Measurements from ENCODE around the gene KLHL30. TPM values are rescaled to one million over a fixed set of nuclear protein-coding genes. Genes with fewer than 3 reads are reported as not detected.

The KLHL30 gene
- total RNA-seq, 2 donors from 2014 or later, result 15.8 to 16.6 TPM

DNA sequence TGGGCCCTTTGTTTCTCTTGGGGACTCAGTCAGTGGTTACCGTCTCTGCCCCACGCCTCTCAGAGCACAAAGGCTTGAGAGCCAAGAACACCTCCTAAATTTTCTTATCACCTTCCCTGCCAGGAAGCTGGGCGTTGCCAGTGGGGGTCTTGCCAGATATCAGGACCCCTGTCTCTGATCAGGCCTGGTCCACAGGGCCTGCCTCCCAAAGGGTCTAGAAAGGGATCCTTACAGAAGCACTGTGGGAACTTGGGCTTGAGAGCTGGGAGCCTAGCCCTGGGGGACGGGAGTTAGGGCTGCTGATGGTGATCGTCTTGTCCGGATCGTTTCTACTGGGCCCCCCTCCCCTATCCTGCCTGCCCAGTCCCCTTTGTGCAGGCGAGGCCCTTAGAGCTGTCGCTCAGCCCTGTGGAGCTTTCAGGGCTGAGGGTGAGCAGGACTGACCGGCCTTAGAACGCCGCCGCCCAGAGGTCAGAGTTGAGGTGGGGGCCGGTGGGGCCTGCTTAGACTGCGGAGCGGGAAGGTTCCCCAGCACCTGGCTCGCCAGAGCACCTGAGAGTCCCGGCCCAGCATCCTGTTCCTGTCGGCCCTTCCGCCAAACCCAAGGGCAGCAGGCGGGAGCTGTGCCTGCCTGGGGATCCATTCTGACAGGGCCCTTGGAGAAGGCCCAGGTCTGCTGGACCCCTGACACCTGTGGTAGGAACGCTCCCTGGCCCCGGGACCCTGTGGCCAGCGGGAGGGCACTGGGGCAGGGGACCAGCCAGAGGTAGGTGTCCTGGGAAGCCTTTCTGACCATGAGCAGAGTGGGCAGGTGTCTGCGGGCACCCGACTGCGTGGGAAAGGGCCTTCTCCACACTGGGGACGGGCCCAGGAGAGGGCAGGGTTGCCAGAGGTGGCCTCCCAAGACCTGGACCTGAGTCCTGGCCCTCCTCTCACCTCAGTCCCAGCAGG lies 37.4 kb upstream of the KLHL30 start:
- DNase-seq (no peak), ATAC-seq (no peak)
- intact Hi-C loops (cut with DNase I), result no loop called here

GRCh38 chr2:238101891-238102841 lies 36.3 kb upstream of the KLHL30 start:
- ATAC-seq, result no peak
- no peak for DNase-seq
- intact Hi-C loops (cut with DNase I), result no loop called here

DNA sequence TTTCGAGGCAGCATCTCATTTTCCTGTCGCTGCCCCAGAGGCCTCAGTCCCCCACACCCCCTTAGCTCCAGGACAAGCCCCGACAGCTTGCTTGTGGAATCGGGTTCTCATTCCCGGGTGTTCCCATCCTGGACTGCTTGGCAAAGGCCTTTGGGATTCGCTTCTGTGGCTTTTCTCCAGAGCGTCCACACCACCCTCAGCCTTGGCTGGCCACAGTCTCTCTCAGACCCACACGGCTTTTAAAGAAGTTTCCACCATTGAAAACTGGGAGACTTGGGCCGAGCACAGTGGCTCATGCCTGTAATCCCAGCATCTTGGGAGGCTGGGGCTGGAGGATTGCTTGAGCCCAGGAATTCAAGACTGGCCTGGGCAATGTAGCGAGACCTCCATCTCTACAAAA lies 35.6 kb upstream of the KLHL30 start:
- intact Hi-C loops (cut with DNase I), result no loop called here
- ATAC-seq (no peak), DNase-seq (no peak)

DNA sequence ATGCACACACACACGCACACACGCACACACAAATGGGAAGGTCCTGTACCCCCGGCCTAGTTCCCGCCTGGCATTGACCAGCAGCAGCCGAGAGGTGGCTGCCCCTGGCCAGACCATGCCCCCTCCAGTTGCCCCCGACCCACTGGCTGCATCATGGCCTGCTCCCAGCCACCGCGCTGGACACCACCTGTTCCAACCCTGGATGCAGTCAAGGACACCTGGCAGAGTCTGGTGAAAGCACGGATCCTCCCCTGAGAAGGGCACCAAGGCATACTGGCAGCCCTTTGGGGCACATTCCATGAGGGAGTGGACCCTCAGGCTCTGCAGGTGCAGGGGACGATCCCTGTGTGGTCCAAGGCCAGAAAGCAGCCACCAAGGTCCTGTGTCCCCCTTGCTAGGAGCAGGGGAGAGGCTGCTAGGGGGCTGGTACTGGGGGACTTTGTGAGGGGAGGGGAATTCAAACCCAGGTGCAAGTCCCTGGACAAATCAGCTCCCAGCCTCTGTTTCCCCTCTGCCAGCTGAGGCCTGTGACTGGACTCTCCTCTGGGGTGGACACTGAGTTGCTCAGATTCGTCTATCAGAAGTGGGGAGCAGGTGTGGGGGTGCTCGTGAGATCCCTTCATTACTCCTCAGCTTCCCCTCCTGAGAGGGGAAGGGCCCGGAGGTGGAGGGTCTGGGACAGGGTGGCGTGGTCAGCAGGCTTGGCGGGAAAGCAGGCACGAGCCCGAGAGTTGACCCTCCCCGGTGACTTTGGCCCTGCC lies 34.8 kb upstream of the KLHL30 start:
- DNase-seq, result no peak
- intact Hi-C loops (cut with DNase I), result no loop called here
- no peak for ATAC-seq

- no peak for DNase-seq
- ATAC-seq, result no peak
- intact Hi-C loops (cut with DNase I), result no loop called here
Measured at GRCh38 chr2:238104226-238104690, 34.2 kb upstream of the KLHL30 start.

- intact Hi-C loops (cut with DNase I), result no loop called here
- DNase-seq, result no peak
- ATAC-seq, result no peak
Measured at GRCh38 chr2:238104691-238105371, 33.6 kb upstream of the KLHL30 start.

- ATAC-seq (no peak), DNase-seq (no peak)
- intact Hi-C loops (cut with DNase I), result no loop called here
Measured at GRCh38 chr2:238105506-238106338, 32.7 kb upstream of the KLHL30 start.

DNA sequence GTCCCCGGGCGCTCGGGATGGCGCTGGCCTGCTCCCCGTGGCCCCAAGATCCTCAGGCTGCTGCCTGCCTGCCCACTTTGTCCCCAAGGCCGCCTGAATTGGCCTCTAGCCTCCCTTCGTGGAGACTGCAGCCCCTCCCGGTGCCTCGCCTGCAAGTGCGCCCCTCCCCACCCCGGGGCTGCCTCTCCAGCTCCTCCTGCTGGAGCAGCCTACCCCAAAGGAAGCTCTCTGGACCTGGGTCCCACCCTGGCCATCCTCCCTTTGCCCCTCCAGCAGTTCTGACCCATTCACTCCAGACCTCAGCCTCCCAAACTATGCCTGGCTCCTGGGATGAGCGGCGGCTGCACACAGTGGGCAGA lies 32.1 kb upstream of the KLHL30 start:
- ATAC-seq (no peak), DNase-seq (no peak)
- intact Hi-C loops (cut with DNase I), result no loop called here

DNA sequence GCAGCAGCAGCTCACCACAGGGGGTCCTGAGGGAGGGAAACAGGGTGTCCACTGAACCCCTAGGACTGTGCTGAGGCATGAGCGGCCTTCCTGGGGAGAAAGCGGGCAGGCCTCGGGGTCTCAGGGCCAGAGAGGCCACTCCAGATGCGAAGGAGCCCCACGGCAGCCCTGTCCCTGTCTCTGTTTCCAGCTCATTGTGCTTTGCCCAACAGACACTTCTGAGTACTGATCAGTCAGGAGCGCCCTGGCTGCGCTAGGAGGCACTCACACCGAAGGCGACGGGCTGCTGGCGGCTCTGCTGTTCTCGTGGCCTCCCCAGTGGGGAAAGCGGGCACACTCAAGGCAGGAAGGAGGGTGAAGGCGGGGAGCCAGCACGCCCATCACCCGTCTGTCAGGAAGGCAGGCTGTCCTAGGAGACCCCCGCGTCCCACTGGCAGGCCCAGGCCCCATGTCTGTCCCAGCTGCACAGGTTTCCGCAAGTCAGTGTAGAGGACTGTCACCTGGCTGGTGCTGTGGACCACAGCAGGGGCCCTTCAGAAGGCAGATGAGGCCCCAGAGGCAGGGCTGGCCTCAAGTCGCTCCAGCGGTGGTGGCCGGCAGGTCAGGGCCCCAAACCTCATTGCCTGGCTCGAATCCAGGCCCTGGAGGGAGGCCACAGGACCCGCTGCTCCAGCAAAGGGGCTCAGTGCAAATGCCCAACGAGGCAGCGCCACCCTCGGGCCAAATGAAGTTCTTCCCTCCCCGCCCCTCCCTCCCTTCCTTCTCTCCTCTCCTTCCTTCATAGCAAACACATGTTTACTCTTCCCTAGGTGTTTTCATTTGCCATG lies 31.6 kb upstream of the KLHL30 start:
- intact Hi-C loops (cut with DNase I), result no loop called here
- DNase-seq (no peak), ATAC-seq (no peak)

GRCh38 chr2:238107525-238108422 lies 30.7 kb upstream of the KLHL30 start:
- intact Hi-C loops (cut with DNase I), result no loop called here
- ATAC-seq (peak in 1 of 2 donors; percentile 16), DNase-seq (peak; percentile 14)

DNA sequence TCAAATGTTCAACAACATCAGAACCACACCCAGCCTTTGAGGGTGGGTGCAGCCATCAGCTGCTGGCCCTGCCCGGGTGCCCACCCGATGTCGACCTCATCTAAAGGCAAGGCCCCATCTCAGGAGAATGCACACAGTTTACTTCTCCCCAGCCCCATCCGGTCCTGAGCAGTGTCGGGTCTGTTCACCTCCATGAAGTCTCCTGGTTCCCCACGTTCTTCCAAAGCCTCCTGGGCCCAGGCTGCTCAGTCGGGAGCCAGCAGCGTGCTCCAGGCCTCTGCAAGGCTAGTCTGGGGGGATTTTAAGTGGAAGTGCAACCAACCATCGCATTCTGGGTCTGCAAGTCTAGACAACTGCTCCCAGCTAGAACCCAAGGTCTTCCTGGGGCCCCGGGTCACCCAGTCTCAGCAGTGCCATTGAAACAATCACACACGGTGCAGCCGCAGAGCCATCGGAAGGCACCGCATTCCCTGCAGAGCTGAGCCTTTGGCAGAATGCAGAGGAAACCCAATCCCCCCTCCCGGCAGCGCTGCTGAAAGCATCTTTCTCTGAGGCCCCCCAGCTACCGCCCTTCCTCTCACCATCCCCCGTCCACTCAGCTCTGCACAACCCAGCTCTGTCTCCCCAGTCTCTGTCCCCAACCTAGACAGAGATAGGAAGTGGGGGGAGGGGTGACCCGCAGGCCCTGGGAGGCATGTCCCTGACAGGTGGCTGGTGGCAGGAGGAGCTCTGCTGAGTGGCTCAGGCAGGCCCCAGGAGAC lies 29.9 kb upstream of the KLHL30 start:
- DNase-seq (peak; percentile 18), ATAC-seq (peak; percentile 31 to 38)
- intact Hi-C loops (cut with DNase I), result no loop called here

- DNase-seq, result no peak
- intact Hi-C loops (cut with DNase I), result no loop called here
- no peak for ATAC-seq
Measured at GRCh38 chr2:238113611-238114010, 24.9 kb upstream of the KLHL30 start.

GRCh38 chr2:238114331-238114841 lies 24.1 kb upstream of the KLHL30 start:
- ATAC-seq (no peak), DNase-seq (peak; percentile 12)
- intact Hi-C loops (cut with DNase I), result no loop called here

DNA sequence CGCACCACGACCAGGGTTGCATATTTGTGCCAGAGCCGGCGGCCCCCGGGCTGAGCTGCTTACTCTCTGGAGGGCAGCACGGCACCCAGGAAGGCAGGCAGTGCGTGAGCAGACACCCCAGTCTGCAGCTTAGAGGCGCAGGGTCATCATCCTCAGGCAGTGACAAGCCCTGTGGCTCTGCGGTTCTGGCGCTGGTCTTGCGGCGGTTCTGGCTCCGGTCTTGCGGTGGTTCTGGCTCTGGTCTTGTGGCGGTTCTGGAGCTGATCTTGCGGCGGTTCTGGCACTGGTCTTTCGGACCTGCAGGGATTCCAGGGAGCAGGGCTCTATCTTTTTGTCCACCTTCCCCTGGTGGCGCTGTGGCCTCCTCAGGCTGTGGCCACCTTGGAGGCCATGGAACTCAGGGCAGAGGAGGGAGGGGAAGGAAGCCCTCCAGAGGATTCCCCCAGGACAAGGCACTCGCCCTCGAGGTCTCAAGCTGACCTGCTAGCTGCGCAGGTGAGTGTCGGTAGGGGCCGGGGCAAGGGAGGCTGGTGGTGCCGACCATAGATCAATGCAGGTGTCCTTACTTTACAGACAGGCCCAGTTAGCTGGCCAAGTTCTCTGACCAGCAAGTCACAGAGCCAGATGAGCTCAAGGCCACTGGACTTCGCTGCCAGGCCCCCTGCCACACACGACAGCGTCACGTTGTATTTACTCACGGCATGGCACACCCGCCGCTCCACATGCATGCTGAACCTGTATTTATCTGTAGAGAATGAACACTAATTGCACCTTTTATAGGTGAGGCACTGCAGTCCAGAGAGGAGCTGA lies 23.4 kb upstream of the KLHL30 start:
- ATAC-seq, result no peak

More for the DNA sequence above, 23.4 kb upstream of the KLHL30 start:
- no peak for DNase-seq
- intact Hi-C loops (cut with DNase I), result no loop called here

Measured in left cardiac atrium (tissue), 4 donors.